ENCODE results near the gene MAT2B. TPM values are rescaled to one million over a fixed set of nuclear protein-coding genes. Genes with fewer than 3 reads are reported as not detected.

MAT2B gene
- total RNA-seq, 1 donor from 2014 or later = 60.0 TPM

Other genes with a start within 250 kb of the MAT2B start
- gene CCNG1, start 68.0 kb upstream of the MAT2B start, total RNA-seq = 86.8 TPM
- 12.9 TPM for gene NUDCD2, start 45.5 kb upstream of the MAT2B start, total RNA-seq
- gene HMMR, start 45.0 kb upstream of the MAT2B start, total RNA-seq = 0.54 TPM